Dedifferentiated amniotic fluid mesenchymal stem cell (primary cell): ENCODE results near the gene CACNA1C.

ENCODE experiments used
- DNase-seq: peaks from one replicate; pipeline ENCODE4 v3.0.0-alpha.2; 2016; ENCODE audit errors: extremely low spot score

The CACNA1C gene

GRCh38 chr12:2198542-2198941 lies 145.8 kb downstream of the CACNA1C start:
- no peak for DNase-seq

GRCh38 chr12:2205996-2206395 lies 153.2 kb downstream of the CACNA1C start:
- no peak for DNase-seq

- no peak for DNase-seq
Measured at GRCh38 chr12:2208837-2209635, 156.2 kb downstream of the CACNA1C start.

GRCh38 chr12:2211119-2211518 lies 158.3 kb downstream of the CACNA1C start:
- no peak for DNase-seq

GRCh38 chr12:2212537-2212936 lies 159.8 kb downstream of the CACNA1C start:
- no peak for DNase-seq

GRCh38 chr12:2212971-2213869 lies 160.4 kb downstream of the CACNA1C start:
- DNase-seq, result no peak

GRCh38 chr12:2214411-2214810 lies 161.6 kb downstream of the CACNA1C start:
- DNase-seq, result no peak

GRCh38 chr12:2215709-2216560 lies 163.1 kb downstream of the CACNA1C start:
- DNase-seq, result no peak

GRCh38 chr12:2218706-2219105 lies 165.9 kb downstream of the CACNA1C start:
- DNase-seq, result no peak

GRCh38 chr12:2221030-2221621 lies 168.3 kb downstream of the CACNA1C start:
- no peak for DNase-seq

- no peak for DNase-seq
Measured at GRCh38 chr12:2222691-2223090, 169.9 kb downstream of the CACNA1C start.

GRCh38 chr12:2224961-2225360 lies 172.2 kb downstream of the CACNA1C start:
- no peak for DNase-seq

GRCh38 chr12:2225696-2226095 lies 172.9 kb downstream of the CACNA1C start:
- DNase-seq, result no peak

- DNase-seq, result no peak
Measured at GRCh38 chr12:2226641-2227040, 173.9 kb downstream of the CACNA1C start.

GRCh38 chr12:2227360-2227759 lies 174.6 kb downstream of the CACNA1C start:
- no peak for DNase-seq

GRCh38 chr12:2228535-2228934 lies 175.7 kb downstream of the CACNA1C start:
- no peak for DNase-seq

GRCh38 chr12:2229661-2230539 lies 177.1 kb downstream of the CACNA1C start:
- no peak for DNase-seq

GRCh38 chr12:2231011-2231595 lies 178.3 kb downstream of the CACNA1C start:
- no peak for DNase-seq

- no peak for DNase-seq
Measured at GRCh38 chr12:2231956-2232355, 179.2 kb downstream of the CACNA1C start.

GRCh38 chr12:2233034-2233433 lies 180.2 kb downstream of the CACNA1C start:
- no peak for DNase-seq
